Caco-2 (cell line): ENCODE results near the gene VKORC1. TPM values are rescaled to one million over a fixed set of nuclear protein-coding genes. Genes with fewer than 3 reads are reported as not detected.

ENCODE experiments used
- BruUV-seq: library from RNA; stranded (reverse); fragments of 400-500 nt; replicated peaks from 2 replicates; lab custom pipeline; 2021; lab: Mats Ljungman, UMichigan
- CTCF ChIA-PET: fragments of 300-600 bp; sonication (Branson Sonifier 250); formaldehyde crosslinking; loops from one replicate; lab custom pipeline; 2022; ENCODE audit warnings: antibody characterized with exemption; lab: Charles Lee
- POLR2A ChIA-PET: fragments of 300-600 bp; sonication (Branson Sonifier 250); formaldehyde crosslinking; loops from one replicate; lab custom pipeline; 2022; ENCODE audit warnings: antibody characterized with exemption; lab: Charles Lee
- DNase-seq, 2 experiments: peaks; one replicate each; pipeline versions ENCODE4 v3.0.0 to v3.0.0-alpha.2; 2020 to 2022
- H3K27me3 ChIP-seq: replicated peaks from 2 replicates; pipeline ENCODE4 v1.6.0; 2011; ENCODE audit warnings: low read length; ENCODE audit not compliant: control insufficient read depth, insufficient read depth
- H3K36me3 ChIP-seq: 2 replicates; pipeline ENCODE4 v1.5.1; 2011; ENCODE audit warnings: low read length; ENCODE audit not compliant: control insufficient read depth, insufficient read depth
- H3K4me1 ChIP-seq: fragments of 250-450 bp; sonication (Bioruptor Pico); 2 replicates; pipeline ENCODE4 v1.5.1; 2020; ENCODE audit warnings: mild to moderate bottlenecking
- H3K4me3 ChIP-seq: 2 replicates; pipeline ENCODE4 v1.5.1; 2011; ENCODE audit warnings: low read depth, mild to moderate bottlenecking, control low read depth, low read length
- H3K9me3 ChIP-seq: fragments of 250-450 bp; sonication (Bioruptor Pico); 2 replicates; pipeline ENCODE4 v1.5.1; 2020; ENCODE audit warnings: mild to moderate bottlenecking, moderate library complexity
- H3K27ac Mint-ChIP-seq: one replicate; pipeline ENCODE4 v1.8.0; 2022; ENCODE audit warnings: mixed read lengths; ENCODE audit not compliant: unreplicated experiment
- H3K27me3 Mint-ChIP-seq: one replicate; pipeline ENCODE4 v1.8.0; 2022; ENCODE audit warnings: mixed read lengths; ENCODE audit not compliant: insufficient read depth, unreplicated experiment
- H3K36me3 Mint-ChIP-seq: one replicate; pipeline ENCODE4 v1.8.0; 2022; ENCODE audit warnings: mild to moderate bottlenecking, mixed read lengths; ENCODE audit not compliant: insufficient read depth, unreplicated experiment
- H3K4me1 Mint-ChIP-seq: one replicate; pipeline ENCODE4 v1.8.0; 2022; ENCODE audit warnings: low read depth, mixed read lengths; ENCODE audit not compliant: unreplicated experiment
- H3K4me3 Mint-ChIP-seq: one replicate; pipeline ENCODE4 v1.8.0; 2022; ENCODE audit warnings: mild to moderate bottlenecking, moderate library complexity, mixed read lengths; ENCODE audit not compliant: unreplicated experiment
- H3K9me3 Mint-ChIP-seq: one replicate; pipeline ENCODE4 v1.8.0; 2022; ENCODE audit warnings: mixed read lengths; ENCODE audit not compliant: unreplicated experiment
- CTCF ChIP-seq, 2 experiments: fragments of 200-600 bp in 1 of 2; IDR thresholded peaks; 1 replicate in 1 of 2; 2 replicates in 1 of 2; pipeline versions ENCODE4 v1.5.1 to v1.8.0; 2011 to 2022; ENCODE audit warnings: antibody characterized with exemption in 1 of 2, control low read depth in 1 of 2, inconsistent platforms in 1 of 2, low read depth in 1 of 2, low read length in 1 of 2, mild to moderate bottlenecking in 1 of 2, moderate library complexity in 1 of 2; ENCODE audit not compliant: insufficient read depth in 1 of 2, severe bottlenecking in 1 of 2, unreplicated experiment in 1 of 2
- intact Hi-C: fragments of 100-400 bp; cut with micrococcal nuclease; formaldehyde crosslinking; loops from one replicate; pipeline ENCODE4 v1.10.0; 2022; ENCODE audit not compliant: unreplicated experiment
- total RNA-seq: library from RNA; stranded (reverse); gene quantifications from 2 replicates; pipeline ENCODE4 v1.2.3, GENCODE V29; 2022

Gene VKORC1
- total RNA-seq, 1 experiment from 2014 or later: 61.3 TPM

DNA sequence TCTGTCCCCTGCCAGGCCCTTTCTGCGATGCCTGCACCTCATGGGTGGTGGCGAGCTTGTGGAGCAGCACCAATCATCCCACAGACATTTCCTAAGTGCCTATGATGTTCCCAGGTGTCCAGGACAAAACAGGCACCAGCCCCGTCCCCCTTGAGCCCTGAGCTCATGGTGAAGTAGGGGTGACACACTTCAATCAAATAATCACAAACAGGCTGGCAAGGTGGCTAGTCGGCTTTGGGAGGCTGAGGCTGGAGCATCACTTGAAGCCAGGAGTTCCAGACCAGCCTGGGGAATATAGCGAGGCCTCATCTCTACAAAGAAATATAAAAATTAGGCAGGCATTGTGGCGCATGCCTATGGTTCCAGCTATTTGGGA is 41.7 kb upstream of the VKORC1 start:
- no peak for DNase-seq
- peak overlapping the region; percentile 75 for H3K27ac Mint-ChIP-seq
- peaks cover 87% of the 10 kb centered on the region for H3K4me1 ChIP-seq
- H3K27me3 ChIP-seq: no peaks in the 10 kb centered on the region
- intact Hi-C loops: loop anchor here (10.0 kb wide), 1 partner anchor 319 kb away; the partner anchor contains the start of gene ARMC5
- H3K9me3 Mint-ChIP-seq: no peaks in the 10 kb centered on the region
- H3K9me3 ChIP-seq: no peaks in the 10 kb centered on the region
- TF ChIP-seq CTCF (IDR thresholded peaks at IDR 0.05; ENCODE audit: insufficient read depth in 1 of 2, low read depth in 1 of 2, low read length in 1 of 2, severe bottlenecking in 1 of 2, unreplicated experiment in 1 of 2): no peak
- peaks cover 67% of the 10 kb centered on the region for H3K36me3 Mint-ChIP-seq
- H3K27me3 Mint-ChIP-seq: no peaks in the 10 kb centered on the region
- H3K4me3 Mint-ChIP-seq: peak overlapping the region; percentile 76
- no TSS peak for BruUV-seq
- peaks cover 6% of the 10 kb centered on the region for H3K36me3 ChIP-seq
- H3K4me3 ChIP-seq: no peak overlapping the region; the same call in 1 of the 2 replicates
- ChIA-PET POLR2A (interaction anchor here (0.6 to 3.7 kb wide), 4 partner anchors 19 to 158 kb away, joined by 3 to 52 read pairs (median 4); partner anchors contain the start of genes KAT8, ZNF646 and ZNF668), CTCF (interaction anchor here (0.6 to 2.1 kb wide), 3 partner anchors 19 to 317 kb away, joined by 3 to 12 read pairs (median 4); partner anchors contain the start of genes HSD3B7 and KAT8)
- H3K4me1 Mint-ChIP-seq: peaks cover 52% of the 10 kb centered on the region

GRCh38 chr16:31135535-31136286 is 41.1 kb upstream of the VKORC1 start, which contains the start of gene PRSS8:
Gene PRSS8, minus strand, starts transcription at chr16:31135727. Its CDS starts 229 bp downstream, at chr16:31135498.
- Mint-ChIP-seq H3K27me3 (no peaks in the 10 kb centered on the region), H3K4me3 (peak within 1 kb of the TSS; percentile 76), H3K36me3 (peaks cover 69% of the 10 kb centered on the region), H3K4me1 (peaks cover 54% of the 10 kb centered on the region), H3K27ac (peak within 1 kb of the TSS; percentile 75), H3K9me3 (no peaks in the 10 kb centered on the region)
- CTCF ChIA-PET: interaction anchor here (0.5 to 2.1 kb wide), 4 partner anchors 18 to 452 kb away, joined by 3 to 12 read pairs (median 4); partner anchors contain the start of genes HSD3B7 and KAT8
- peak within 1 kb of the TSS; percentile 78 for H3K4me3 ChIP-seq
- no peaks in the 10 kb centered on the region for H3K9me3 ChIP-seq
- DNase-seq: peak; percentile 85 to 89
- H3K27me3 ChIP-seq: no peaks in the 10 kb centered on the region
- no peak for TF ChIP-seq CTCF (IDR thresholded peaks at IDR 0.05; ENCODE audit: insufficient read depth in 1 of 2, low read depth in 1 of 2, low read length in 1 of 2, severe bottlenecking in 1 of 2, unreplicated experiment in 1 of 2)
- H3K4me1 ChIP-seq: peaks cover 85% of the 10 kb centered on the region
- no TSS peak for BruUV-seq
- POLR2A ChIA-PET: interaction anchor here (0.6 to 3.7 kb wide), 5 partner anchors 18 to 158 kb away, joined by 3 to 52 read pairs (median 4); partner anchors contain the start of genes KAT8, ZNF646 and ZNF668
- intact Hi-C loops: loop anchor here (1.0 to 10.0 kb wide), 2 partner anchors 18 to 319 kb away; partner anchors contain the start of genes ARMC5 and KAT8
- peaks cover 6% of the 10 kb centered on the region for H3K36me3 ChIP-seq
